ENCODE measurements around the gene SPATA31C2. TPM values are rescaled to one million over a fixed set of nuclear protein-coding genes. Genes with fewer than 3 reads are reported as not detected.
"Not testable (repeated sequence)": the region's sequence is repeated elsewhere in the genome, so short reads cannot be mapped to it uniquely, and the experiment has no call there.

Gene SPATA31C2
- total RNA-seq, result 0.05 TPM in 1 of 2 replicates, not detected in the other

GRCh38 chr9:88138375-88138774, at the start of gene SPATA31C2:
SPATA31C2 (minus strand) TSS chr9:88138475; CDS start chr9:88138446, 29 bp downstream.
- DNase-seq (ENCODE audit: low read depth), result not testable (repeated sequence)

- DNase-seq (ENCODE audit: low read depth), result no peak
Observed at GRCh38 chr9:88187631-88188030, 49.4 kb upstream of the SPATA31C2 start.

GRCh38 chr9:88186495-88187110, 48.3 kb upstream of the SPATA31C2 start:
- DNase-seq (ENCODE audit: low read depth), result no peak

GRCh38 chr9:88184976-88185375, 46.7 kb upstream of the SPATA31C2 start:
- DNase-seq (ENCODE audit: low read depth), result no peak

- no peak for DNase-seq (ENCODE audit: low read depth)
Observed at GRCh38 chr9:88183798-88184495, 45.7 kb upstream of the SPATA31C2 start.

GRCh38 chr9:88182501-88182900, 44.2 kb upstream of the SPATA31C2 start:
- no peak for DNase-seq (ENCODE audit: low read depth)

GRCh38 chr9:88180081-88180765, 41.9 kb upstream of the SPATA31C2 start:
- DNase-seq (ENCODE audit: low read depth), result no peak

- DNase-seq (ENCODE audit: low read depth), result no peak
Observed at GRCh38 chr9:88179062-88179521, 40.8 kb upstream of the SPATA31C2 start.

- no peak for DNase-seq (ENCODE audit: low read depth)
Observed at GRCh38 chr9:88178641-88179040, 40.4 kb upstream of the SPATA31C2 start.

- no peak for DNase-seq (ENCODE audit: low read depth)
Observed at GRCh38 chr9:88177371-88177770, 39.1 kb upstream of the SPATA31C2 start.

GRCh38 chr9:88174324-88174723, 36.0 kb upstream of the SPATA31C2 start:
- peak; percentile 21 for DNase-seq (ENCODE audit: low read depth)

- peak; percentile 86 for DNase-seq (ENCODE audit: low read depth)
Observed at GRCh38 chr9:88173378-88173999, 35.2 kb upstream of the SPATA31C2 start.

- no peak for DNase-seq (ENCODE audit: low read depth)
Observed at GRCh38 chr9:88169700-88170099, 31.4 kb upstream of the SPATA31C2 start.

GRCh38 chr9:88168564-88168963, 30.3 kb upstream of the SPATA31C2 start:
- DNase-seq (ENCODE audit: low read depth), result no peak

GRCh38 chr9:88166660-88167059, 28.4 kb upstream of the SPATA31C2 start:
- DNase-seq (ENCODE audit: low read depth), result no peak

- DNase-seq (ENCODE audit: low read depth), result no peak
Observed at GRCh38 chr9:88164850-88165249, 26.6 kb upstream of the SPATA31C2 start.

- DNase-seq (ENCODE audit: low read depth), result no peak
Observed at GRCh38 chr9:88161144-88161543, 22.9 kb upstream of the SPATA31C2 start.

GRCh38 chr9:88143957-88144625, 5.8 kb upstream of the SPATA31C2 start:
- no peak for DNase-seq (ENCODE audit: low read depth)

- DNase-seq (ENCODE audit: low read depth), result no peak
Observed at GRCh38 chr9:88143179-88143578, 4.9 kb upstream of the SPATA31C2 start.

- DNase-seq (ENCODE audit: low read depth), result not testable (repeated sequence)
Observed at GRCh38 chr9:88133552-88133951, 4.7 kb downstream of the SPATA31C2 start.

- not testable (repeated sequence) for DNase-seq (ENCODE audit: low read depth)
Observed at GRCh38 chr9:88129556-88129955, 8.7 kb downstream of the SPATA31C2 start.
